ENCODE measurements around the gene HDAC9. TPM values are rescaled to one million over a fixed set of nuclear protein-coding genes. Genes with fewer than 3 reads are reported as not detected.
A peak's percentile ranks its signal among the peaks of the same experiment; 100 is the strongest.

HDAC9 gene
- polyA plus RNA-seq, 1 of the 3 experiments (the other 2 are of a cell fraction) = 11.6 TPM

DNA sequence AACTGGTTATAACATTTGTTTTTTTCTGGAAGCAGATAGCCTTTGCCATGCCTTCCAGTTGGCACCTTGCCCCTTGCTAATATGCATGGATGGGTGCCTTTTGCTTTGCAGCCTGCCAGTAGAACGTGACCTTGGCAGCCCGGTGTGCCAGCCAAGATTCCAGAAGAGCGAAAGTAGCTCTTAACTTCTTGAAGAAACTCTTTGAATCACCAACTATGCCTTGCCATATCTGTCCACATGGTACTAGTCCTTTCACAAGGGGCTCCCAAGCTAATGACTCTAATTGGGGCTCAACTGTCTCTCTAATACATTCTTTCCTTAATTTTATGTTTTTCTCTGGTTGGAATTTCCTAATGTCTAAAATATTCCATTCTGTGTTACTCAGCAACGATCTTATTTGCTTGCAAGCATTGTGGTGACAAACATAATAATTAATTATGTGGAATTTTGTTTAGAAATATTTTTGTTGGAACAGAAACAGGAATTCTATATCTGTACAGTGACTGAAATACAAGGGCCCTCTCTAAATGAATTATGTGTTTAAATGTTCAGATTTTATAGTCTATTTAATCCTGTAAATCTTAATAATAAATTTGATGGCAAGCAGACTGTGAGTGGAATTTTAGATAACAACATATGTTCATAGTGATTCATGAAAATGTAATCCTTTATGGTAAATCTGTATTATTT, 45.8 kb downstream of the HDAC9 start:
- Histone ChIP-seq H4K20me1 (ENCODE audit: insufficient read depth) (no peaks in the 10 kb centered on the region), H3K36me3 (replicated peaks in 1 of 2; ENCODE audit: control insufficient read depth in 1 of 2, insufficient read depth in 2 of 2, low read length in 1 of 2) (peaks cover 20 to 42% of the 10 kb centered on the region in 2 experiments), H3K79me2 (ENCODE audit: insufficient read depth) (peaks cover 74% of the 10 kb centered on the region), H3F3A (replicated peaks; ENCODE audit: insufficient read depth) (peaks cover 31% of the 10 kb centered on the region), H3K9ac (peak overlapping the region; percentile 56; the same call in 1 of the 2 replicates), H3K9me2 (no peaks in the 10 kb centered on the region), H3K27ac (ENCODE audit: low read depth in 2 of 2, low read length in 1 of 2) (peak overlapping the region; percentile 90 to 92), H3K4me3 (ENCODE audit: low read depth in 2 of 2, low read length in 1 of 2) (peak overlapping the region; percentile 22 to 35; a peak in 3 of 4 replicates), H2AFZ (ENCODE audit: low read depth) (peak overlapping the region; percentile 76), H3K4me2 (peak overlapping the region; percentile 73), H3K9me3 (no peaks in the 10 kb centered on the region), H3K4me1 (ENCODE audit: control insufficient read depth in 1 of 2, insufficient read depth in 2 of 2, low read depth in 1 of 2, low read length in 1 of 2) (peaks cover 23 to 34% of the 10 kb centered on the region in 2 experiments), H3K27me3 (ENCODE audit: insufficient read depth) (no peaks in the 10 kb centered on the region)
- ChIA-PET POLR2A (no interaction called here), CTCF (interaction anchor here (0.7 to 2.1 kb wide), 4 partner anchors 15 to 46 kb away, joined by 3 to 8 read pairs (median 3); partner anchors contain the start of gene HDAC9)
- DNase-seq = no peak
- TF ChIP-seq POLR2AphosphoS5 (IDR thresholded peaks at IDR 0.05; ENCODE audit: low read depth, low read length) = peak; percentile 72; the same call in 1 of the 2 replicates
- no peak for TF ChIP-seq GATA2 (CRISPR knock-in tag; IDR thresholded peaks at IDR 0.05)
- peak; percentile 79 for TF ChIP-seq TCF12 (IDR thresholded peaks at IDR 0.05)
- TF ChIP-seq RXRA (IDR thresholded peaks at IDR 0.05; ENCODE audit: borderline replicate concordance, low read depth) = no peak
- no peak; the same call in 1 of the 2 replicates for TF ChIP-seq MXI1 (IDR thresholded peaks at IDR 0.05; ENCODE audit: low read depth, low read length)
- peak; percentile 52; the same call in 1 of the 2 replicates for TF ChIP-seq FOXM1 (IDR thresholded peaks at IDR 0.05; ENCODE audit: low read depth)
- no peak for TF ChIP-seq YY1 (IDR thresholded peaks at IDR 0.05; ENCODE audit: low read depth)
- TF ChIP-seq MEF2A (IDR thresholded peaks at IDR 0.05; ENCODE audit: borderline replicate concordance, low read depth) = peak; percentile 45; the same call in 1 of the 2 replicates
- TF ChIP-seq ELF1 (IDR thresholded peaks at IDR 0.05) = no peak
- TF ChIP-seq, protein P1, sequence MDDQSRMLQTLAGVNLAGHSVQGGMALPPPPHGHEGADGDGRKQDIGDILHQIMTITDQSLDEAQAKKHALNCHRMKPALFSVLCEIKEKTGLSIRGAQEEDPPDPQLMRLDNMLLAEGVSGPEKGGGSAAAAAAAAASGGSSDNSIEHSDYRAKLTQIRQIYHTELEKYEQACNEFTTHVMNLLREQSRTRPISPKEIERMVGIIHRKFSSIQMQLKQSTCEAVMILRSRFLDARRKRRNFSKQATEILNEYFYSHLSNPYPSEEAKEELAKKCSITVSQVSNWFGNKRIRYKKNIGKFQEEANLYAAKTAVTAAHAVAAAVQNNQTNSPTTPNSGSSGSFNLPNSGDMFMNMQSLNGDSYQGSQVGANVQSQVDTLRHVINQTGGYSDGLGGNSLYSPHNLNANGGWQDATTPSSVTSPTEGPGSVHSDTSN (IDR thresholded peaks at IDR 0.05) = peak; percentile 50; the same call in 1 of the 2 replicates
- TF ChIP-seq SIN3A (IDR thresholded peaks at IDR 0.05; ENCODE audit: borderline replicate concordance, low read depth, low read length) = peak; percentile 63; the same call in 1 of the 2 replicates
- no peak for TF ChIP-seq SMC3 (IDR thresholded peaks at IDR 0.05; ENCODE audit: low read depth, low read length)
- TF ChIP-seq NFIC (IDR thresholded peaks at IDR 0.05; ENCODE audit: borderline replicate concordance) = peak; percentile 88
- TF ChIP-seq EP300 (IDR thresholded peaks at IDR 0.05; ENCODE audit: borderline replicate concordance in 1 of 2, low read depth in 1 of 2, low read length in 1 of 2) = peak; percentile 43 to 62
- peak; percentile 16 for TF ChIP-seq CHD2 (IDR thresholded peaks at IDR 0.05; ENCODE audit: low read length, partially characterized antibody)
- TF ChIP-seq TEAD4 (IDR thresholded peaks at IDR 0.05; ENCODE audit: borderline replicate concordance, insufficient read depth) = 0 out of 2 replicates have a peak, but pooled peaks have one; percentile 57
- TF ChIP-seq JUND (IDR thresholded peaks at IDR 0.05) = peak; percentile 64
- WGBS (ENCODE audit: low lambda C conversion rate) = 5% methylated on average over 4 of the region's 4 CpGs

DNA sequence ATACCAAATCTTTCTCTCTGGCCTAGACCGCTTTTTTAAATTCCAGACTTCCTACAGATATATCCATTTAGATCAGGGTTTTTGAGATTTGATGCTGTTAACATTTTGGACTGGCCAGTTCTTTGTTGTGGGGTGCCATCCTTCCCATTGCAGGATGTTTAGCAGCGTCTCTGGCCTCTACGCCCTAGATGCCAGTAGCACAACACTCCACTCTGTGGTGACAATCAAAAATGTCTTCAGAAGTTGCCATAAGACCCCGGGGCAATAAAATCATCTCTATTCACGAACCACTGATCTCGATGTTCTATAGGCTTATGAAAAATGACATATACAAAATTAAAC, 46.3 kb downstream of the HDAC9 start:
- H4K20me1 ChIP-seq (ENCODE audit: insufficient read depth) = no peaks in the 10 kb centered on the region
- H3K27me3 ChIP-seq (ENCODE audit: insufficient read depth) = no peaks in the 10 kb centered on the region
- WGBS (ENCODE audit: low lambda C conversion rate) = 29% methylated on average over 6 of the region's 6 CpGs
- no peaks in the 10 kb centered on the region for H3K9me3 ChIP-seq
- peak overlapping the region; percentile 56; the same call in 1 of the 2 replicates for H3K9ac ChIP-seq
- peak overlapping the region; percentile 90 to 92 for H3K27ac ChIP-seq (ENCODE audit: low read depth in 2 of 2, low read length in 1 of 2)
- H3K4me2 ChIP-seq = peak overlapping the region; percentile 73
- H3K4me1 ChIP-seq (ENCODE audit: control insufficient read depth in 1 of 2, insufficient read depth in 2 of 2, low read depth in 1 of 2, low read length in 1 of 2) = peaks cover 23 to 28% of the 10 kb centered on the region in 2 experiments
- POLR2A ChIA-PET = no interaction called here
- H3F3A ChIP-seq (replicated peaks; ENCODE audit: insufficient read depth) = peaks cover 27% of the 10 kb centered on the region
- CTCF ChIA-PET = interaction anchor here (1.4 to 2.1 kb wide), 2 partner anchors 30 to 44 kb away, joined by 4 to 8 read pairs; no protein-coding TSS in a partner anchor
- H3K79me2 ChIP-seq (ENCODE audit: insufficient read depth) = peaks cover 71% of the 10 kb centered on the region
- no peaks in the 10 kb centered on the region for H3K9me2 ChIP-seq
- TF ChIP-seq EP300 (IDR thresholded peaks at IDR 0.05; ENCODE audit: borderline replicate concordance in 1 of 2, low read depth in 1 of 2, low read length in 1 of 2) = no peak
- peak; percentile 32 for TF ChIP-seq RAD21 (IDR thresholded peaks at IDR 0.05; ENCODE audit: low read length)
- TF ChIP-seq SIN3A (IDR thresholded peaks at IDR 0.05; ENCODE audit: borderline replicate concordance, low read depth, low read length) = 0 out of 2 replicates have a peak, but pooled peaks have one; percentile 34
- no peak for TF ChIP-seq FOSL2 (IDR thresholded peaks at IDR 0.05; ENCODE audit: borderline replicate concordance, low read depth)
- TF ChIP-seq SMC3 (IDR thresholded peaks at IDR 0.05; ENCODE audit: low read depth, low read length) = 0 out of 2 replicates have a peak, but pooled peaks have one; percentile 12
- peaks cover 21 to 43% of the 10 kb centered on the region in 2 experiments for H3K36me3 ChIP-seq (replicated peaks in 1 of 2; ENCODE audit: control insufficient read depth in 1 of 2, insufficient read depth in 2 of 2, low read length in 1 of 2)
- no peak for DNase-seq
- peak overlapping the region in 1 of 2 experiments; percentile 18; a peak in 1 of 4 replicates for H3K4me3 ChIP-seq (ENCODE audit: low read depth in 2 of 2, low read length in 1 of 2)
- H2AFZ ChIP-seq (ENCODE audit: low read depth) = peak overlapping the region; percentile 76

Measured in SK-N-SH (cell line).